Osteoblast (primary cell): Measurements from ENCODE around the gene DPH6. TPM values are rescaled to one million over a fixed set of nuclear protein-coding genes. Genes with fewer than 3 reads are reported as not detected.

ENCODE experiments used
- DNase-seq: peaks from one replicate; pipeline ENCODE4 v3.0.0; 2011; ENCODE audit warnings: low spot score, mixed read lengths; ENCODE audit not compliant: insufficient read length; ENCODE audit errors: missing footprints
- H2AFZ ChIP-seq: 2 replicates; pipeline ENCODE4 v1.6.0; 2011; ENCODE audit warnings: mild to moderate bottlenecking, low read length
- H3K27ac ChIP-seq: 2 replicates; pipeline ENCODE4 v1.5.1; 2011; ENCODE audit warnings: mild to moderate bottlenecking, low read depth, low read length, moderate library complexity
- H3K27me3 ChIP-seq: 2 replicates; pipeline ENCODE4 v1.6.0; 2012; ENCODE audit warnings: mild to moderate bottlenecking, control low read depth, inconsistent platforms, low read length, moderate library complexity; ENCODE audit not compliant: insufficient read depth
- H3K36me3 ChIP-seq: 2 replicates; pipeline ENCODE4 v1.5.1; 2011; ENCODE audit warnings: mild to moderate bottlenecking, low read length, control low read depth, moderate library complexity; ENCODE audit not compliant: insufficient read depth
- H3K4me1 ChIP-seq: 2 replicates; pipeline ENCODE4 v1.5.1; 2011; ENCODE audit warnings: mild to moderate bottlenecking, low read length, control low read depth, moderate library complexity; ENCODE audit not compliant: insufficient read depth
- H3K4me2 ChIP-seq: 2 replicates; pipeline ENCODE4 v1.6.0; 2011; ENCODE audit warnings: mild to moderate bottlenecking, low read length; ENCODE audit not compliant: insufficient read depth
- H3K4me3 ChIP-seq: fragments of 200-600 bp; sonication (generic); 3 replicates; pipeline ENCODE4 v1.5.1; 2012; ENCODE audit warnings: mild to moderate bottlenecking, low read length, inconsistent platforms; ENCODE audit not compliant: insufficient read depth
- H3K79me2 ChIP-seq: 2 replicates; pipeline ENCODE4 v1.6.0; 2012; ENCODE audit warnings: mild to moderate bottlenecking, low read length, control low read depth, inconsistent platforms; ENCODE audit not compliant: insufficient read depth
- H3K9me3 ChIP-seq: 2 replicates; pipeline ENCODE4 v1.5.1; 2011; ENCODE audit warnings: low read depth, low read length, control low read depth
- H4K20me1 ChIP-seq: 2 replicates; pipeline ENCODE4 v1.6.0; 2012; ENCODE audit warnings: mild to moderate bottlenecking, low read length, control low read depth; ENCODE audit not compliant: insufficient read depth
- CTCF ChIP-seq: IDR thresholded peaks from 2 replicates; pipeline ENCODE4 v1.5.1; 2011; ENCODE audit warnings: mild to moderate bottlenecking, low read depth, low read length, moderate library complexity; ENCODE audit errors: extremely low read depth
- total RNA-seq: library from RNA; depleted of rRNA; stranded (reverse); fragments of >200 nt; gene quantifications from 2 replicates; pipeline ENCODE4 v1.2.3, GENCODE V29; 2012

Gene DPH6
- total RNA-seq, 1 donor, result 20.6 TPM

DNA sequence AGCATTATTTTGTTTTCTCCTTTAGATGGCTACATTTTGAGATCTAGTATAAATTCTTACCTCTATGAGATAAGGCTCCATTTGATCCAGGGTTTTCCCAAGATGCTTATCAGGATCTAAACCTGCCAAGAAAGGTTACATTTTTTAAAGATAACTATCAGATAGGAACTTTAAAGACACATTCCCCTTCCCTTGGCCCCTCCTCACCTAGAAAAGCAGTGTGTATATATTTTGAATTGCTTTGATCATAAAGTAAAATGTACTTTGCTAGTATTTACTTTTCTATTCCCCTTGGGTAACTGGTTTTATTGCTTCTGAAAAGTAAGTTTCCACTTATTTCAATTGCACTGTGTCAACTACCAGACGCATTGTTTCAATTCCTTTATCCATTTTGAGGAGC, 135.2 kb downstream of the DPH6 start:
- Histone ChIP-seq H3K27ac (no peak overlapping the region), H3K4me2 (no peak overlapping the region), H3K4me1 (no peaks in the 10 kb centered on the region), H3K27me3 (no peaks in the 10 kb centered on the region), H3K9me3 (no peaks in the 10 kb centered on the region), H3K36me3 (no peaks in the 10 kb centered on the region), H3K4me3 (no peak overlapping the region), H2AFZ (no peak overlapping the region), H3K79me2 (no peaks in the 10 kb centered on the region), H4K20me1 (no peaks in the 10 kb centered on the region)
- no peak for DNase-seq
- no peak for TF ChIP-seq CTCF

DNA sequence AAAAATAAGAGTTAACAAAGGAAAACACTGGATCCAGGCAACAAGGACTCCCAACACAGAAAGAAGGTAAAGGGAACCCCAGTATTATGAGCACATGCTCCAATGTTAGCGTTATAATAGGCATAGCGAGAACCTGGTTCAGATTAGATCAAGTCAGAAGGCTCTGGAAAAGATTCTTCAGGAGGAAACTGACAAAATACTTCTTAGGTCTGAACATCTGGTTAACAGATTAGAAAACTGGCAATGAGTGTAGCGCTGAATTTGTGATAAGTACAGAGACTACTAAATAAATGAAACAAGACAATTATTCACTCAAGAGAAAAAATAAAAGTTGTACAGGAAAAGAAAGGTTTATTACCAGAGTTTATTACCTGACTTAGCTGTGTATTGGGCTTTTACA, 146.1 kb downstream of the DPH6 start:
- H3K4me2 ChIP-seq, result no peak overlapping the region

GRCh38 chr15:35397027-35397426, 148.9 kb downstream of the DPH6 start:
- Histone ChIP-seq H3K4me3 (no peak overlapping the region), H3K9me3 (no peaks in the 10 kb centered on the region), H3K27ac (no peak overlapping the region)

More for the DNA sequence above, 146.1 kb downstream of the DPH6 start:
- H3K36me3 ChIP-seq, result no peaks in the 10 kb centered on the region
- no peaks in the 10 kb centered on the region for H4K20me1 ChIP-seq
- no peak for DNase-seq
- no peaks in the 10 kb centered on the region for H3K4me1 ChIP-seq
- no peaks in the 10 kb centered on the region for H3K9me3 ChIP-seq
- no peak overlapping the region for H3K27ac ChIP-seq
- H3K79me2 ChIP-seq, result no peaks in the 10 kb centered on the region
- no peak overlapping the region for H3K4me3 ChIP-seq
- H3K27me3 ChIP-seq, result no peaks in the 10 kb centered on the region
- TF ChIP-seq CTCF, result no peak
- no peak overlapping the region for H2AFZ ChIP-seq

GRCh38 chr15:35394416-35394815, 151.5 kb downstream of the DPH6 start:
- Histone ChIP-seq H3K4me3 (no peak overlapping the region), H3K36me3 (no peaks in the 10 kb centered on the region), H3K4me1 (no peaks in the 10 kb centered on the region), H3K79me2 (no peaks in the 10 kb centered on the region), H3K27ac (no peak overlapping the region), H3K4me2 (no peak overlapping the region), H3K9me3 (no peaks in the 10 kb centered on the region), H3K27me3 (no peaks in the 10 kb centered on the region), H4K20me1 (no peaks in the 10 kb centered on the region), H2AFZ (no peak overlapping the region)
- DNase-seq, result no peak
- no peak for TF ChIP-seq CTCF

More at GRCh38 chr15:35397027-35397426, 148.9 kb downstream of the DPH6 start:
- no peaks in the 10 kb centered on the region for H3K4me1 ChIP-seq
- no peaks in the 10 kb centered on the region for H3K79me2 ChIP-seq
- H3K4me2 ChIP-seq, result no peak overlapping the region
- no peak overlapping the region for H2AFZ ChIP-seq
- no peaks in the 10 kb centered on the region for H3K36me3 ChIP-seq
- no peak for DNase-seq
- H4K20me1 ChIP-seq, result no peaks in the 10 kb centered on the region
- H3K27me3 ChIP-seq, result no peaks in the 10 kb centered on the region
- TF ChIP-seq CTCF, result no peak
